SK-N-SH (cell line): ENCODE measurements around the gene ADCY5. TPM values are rescaled to one million over a fixed set of nuclear protein-coding genes. Genes with fewer than 3 reads are reported as not detected.

Source experiments
- CTCF ChIA-PET: fragments of 300-600, 350-600 bp; formaldehyde crosslinking; extraction: SDS; loops from one replicate; lab custom pipeline; 2021; lab: Yijun Ruan, JAX
- POLR2A ChIA-PET: fragments of 350-600 bp; sonication (Branson Sonifier 250); formaldehyde crosslinking; extraction: SDS; loops from one replicate; lab custom pipeline; 2020; ENCODE audit warnings: antibody characterized with exemption, inconsistent platforms; lab: Yijun Ruan, JAX
- DNase-seq: peaks from one replicate; pipeline ENCODE4 v3.0.0; 2012
- H2AFZ ChIP-seq: fragments of 200-600 bp; sonication (generic); 2 replicates; pipeline ENCODE4 v1.8.1; 2016; ENCODE audit warnings: antibody characterized with exemption, mild to moderate bottlenecking, low read depth
- H3F3A ChIP-seq: fragments of 200-600 bp; sonication (generic); replicated peaks from 2 replicates; pipeline ENCODE3; 2016; ENCODE audit warnings: antibody characterized with exemption, mild to moderate bottlenecking; ENCODE audit not compliant: insufficient read depth
- H3K27ac ChIP-seq, 2 experiments: fragments of 200-500 bp in 1 of 2; fragments of 200-600 bp in 1 of 2; sonication (Bioruptor generic) in 1 of 2; sonication (generic), shearing (Covaris generic) in 1 of 2; 2 replicates each; pipeline versions ENCODE4 v1.5.1 to v1.6.1; 2014 to 2016; ENCODE audit warnings: low read depth in 2 of 2, inconsistent platforms in 1 of 2, low read length in 1 of 2, mild to moderate bottlenecking in 1 of 2, mixed read lengths in 1 of 2
- H3K27me3 ChIP-seq: fragments of 200-600 bp; sonication (generic), shearing (Covaris generic); 2 replicates; pipeline ENCODE4 v1.6.1; 2016; ENCODE audit warnings: mixed run types; ENCODE audit not compliant: insufficient read depth
- H3K36me3 ChIP-seq, 2 experiments: fragments of 200-500 bp in 1 of 2; fragments of 200-600 bp in 1 of 2; sonication (Bioruptor generic) in 1 of 2; sonication (generic) in 1 of 2; replicated peaks in 1 of 2; 2 replicates each; pipeline versions ENCODE3 to v1.5.1; 2014 to 2016; ENCODE audit warnings: low read length in 1 of 2, mild to moderate bottlenecking in 1 of 2; ENCODE audit not compliant: insufficient read depth in 2 of 2, control insufficient read depth in 1 of 2
- H3K4me1 ChIP-seq, 2 experiments: fragments of 200-500 bp in 1 of 2; fragments of 200-600 bp in 1 of 2; sonication (Bioruptor generic) in 1 of 2; sonication (generic), shearing (Covaris generic) in 1 of 2; 2 replicates each; pipeline versions ENCODE4 v1.5.1 to v1.6.1; 2014 to 2016; ENCODE audit warnings: low read depth in 1 of 2, low read length in 1 of 2, mixed run types in 1 of 2; ENCODE audit not compliant: insufficient read depth in 2 of 2, control insufficient read depth in 1 of 2
- H3K4me2 ChIP-seq: fragments of 200-600 bp; sonication (generic), shearing (Covaris generic); 2 replicates; pipeline ENCODE4 v1.6.1; 2017; ENCODE audit warnings: mixed run types
- H3K4me3 ChIP-seq, 2 experiments: fragments of 200-500 bp in 1 of 2; fragments of 200-600 bp in 1 of 2; sonication (Bioruptor generic) in 1 of 2; sonication (generic), shearing (Covaris generic) in 1 of 2; 2 replicates each; pipeline versions ENCODE4 v1.5.1 to v1.8.1; 2014 to 2016; ENCODE audit warnings: low read depth in 2 of 2, inconsistent platforms in 1 of 2, low read length in 1 of 2, mild to moderate bottlenecking in 1 of 2, mixed read lengths in 1 of 2, moderate library complexity in 1 of 2
- H3K79me2 ChIP-seq: fragments of 200-600 bp; sonication (generic); 2 replicates; pipeline ENCODE4 v1.8.1; 2017; ENCODE audit warnings: mild to moderate bottlenecking; ENCODE audit not compliant: insufficient read depth
- H3K9ac ChIP-seq: fragments of 200-600 bp; sonication (generic); 2 replicates; pipeline ENCODE4 v1.6.1; 2017; ENCODE audit warnings: mixed run types
- H3K9me2 ChIP-seq: fragments of 200-600 bp; sonication (generic); 2 replicates; pipeline ENCODE4 v1.6.1; 2017; ENCODE audit warnings: mixed run types
- H3K9me3 ChIP-seq: fragments of 200-600 bp; sonication (generic); 2 replicates; pipeline ENCODE4 v1.6.1; 2017; ENCODE audit warnings: mixed run types, mild to moderate bottlenecking, moderate library complexity
- H4K20me1 ChIP-seq: fragments of 200-600 bp; sonication (generic); 2 replicates; pipeline ENCODE4 v1.6.1; 2017; ENCODE audit warnings: mild to moderate bottlenecking, mixed run types; ENCODE audit not compliant: insufficient read depth
- FOXJ3 ChIP-seq: sonication (generic); formaldehyde crosslinking; IDR thresholded peaks from 2 replicates; pipeline ENCODE4 v1.5.1; 2020; ENCODE audit warnings: mild to moderate bottlenecking, missing genetic modification reagents
- FOXM1 ChIP-seq: IDR thresholded peaks from 2 replicates; pipeline ENCODE4 v1.4.0; 2012; ENCODE audit warnings: low read depth, mild to moderate bottlenecking
- MAX ChIP-seq: IDR thresholded peaks from 2 replicates; pipeline ENCODE4 v1.4.0; 2012; ENCODE audit warnings: low read depth
- NFIC ChIP-seq: IDR thresholded peaks from 2 replicates; pipeline ENCODE4 v1.4.0; 2012; ENCODE audit warnings: borderline replicate concordance
- NRF1 ChIP-seq: IDR thresholded peaks from 2 replicates; pipeline ENCODE4 v1.6.1; 2012; ENCODE audit warnings: low read depth, mild to moderate bottlenecking, low read length
- POLR2AphosphoS5 ChIP-seq: IDR thresholded peaks from 2 replicates; pipeline ENCODE4 v1.6.1; 2012; ENCODE audit warnings: low read depth, low read length
- RAD21 ChIP-seq: IDR thresholded peaks from 2 replicates; pipeline ENCODE4 v1.6.1; 2012; ENCODE audit warnings: mild to moderate bottlenecking, low read length
- RCOR1 ChIP-seq: fragments of 150-350 bp; IDR thresholded peaks from 2 replicates; pipeline ENCODE4 v1.6.1; 2017; ENCODE audit warnings: antibody characterized with exemption, low read length
- SIN3A ChIP-seq: IDR thresholded peaks from 2 replicates; pipeline ENCODE4 v1.6.1; 2012; ENCODE audit warnings: low read depth, mild to moderate bottlenecking, low read length, moderate library complexity, borderline replicate concordance
- SMC3 ChIP-seq: IDR thresholded peaks from 2 replicates; pipeline ENCODE4 v1.6.1; 2012; ENCODE audit warnings: low read depth, low read length, improper control_type of control experiment
- TAF1 ChIP-seq: IDR thresholded peaks from 2 replicates; pipeline ENCODE4 v1.6.1; 2012; ENCODE audit warnings: low read depth, mild to moderate bottlenecking, low read length, moderate library complexity, borderline replicate concordance
- TCF12 ChIP-seq: IDR thresholded peaks from 2 replicates; pipeline ENCODE4 v1.4.0; 2012
- YY1 ChIP-seq: IDR thresholded peaks from 2 replicates; pipeline ENCODE4 v1.4.0; 2012; ENCODE audit warnings: low read depth, mild to moderate bottlenecking
- WGBS: methylation state at CpG from one replicate; pipeline ENCODE4 v1.1.6; 2017; ENCODE audit warnings: low lambda C conversion rate; 5-methylcytosine and 5-hydroxymethylcytosine counted together
- polyA plus RNA-seq, 3 experiments: library from polyadenylated mRNA; depleted of rRNA; stranded (reverse); fragments of >200 nt; gene quantifications; 2 replicates each; pipeline ENCODE4 v1.2.3, GENCODE V29; 2012
- TF ChIP-seq, protein P1 (sequence below): IDR thresholded peaks from 2 replicates; pipeline ENCODE4; 2012

Gene ADCY5
- polyA plus RNA-seq, 1 of the 3 experiments (the other 2 are of a cell fraction): 0.21 TPM

- H3K4me1 ChIP-seq: peaks cover 0 to 13% of the 10 kb centered on the region in 2 experiments; a peak in 1 of 4 replicates
- peaks cover 13% of the 10 kb centered on the region; the same call in 1 of the 2 replicates for H3K27me3 ChIP-seq
- H3K36me3 ChIP-seq: no peaks in the 10 kb centered on the region
- no peak for DNase-seq
- TF ChIP-seq POLR2AphosphoS5 (no peak), FOXJ3 (CRISPR knock-in tag) (no peak), NRF1 (no peak), TAF1 (no peak), SMC3 (no peak), RCOR1 (no peak)
- TF ChIP-seq, protein P1, sequence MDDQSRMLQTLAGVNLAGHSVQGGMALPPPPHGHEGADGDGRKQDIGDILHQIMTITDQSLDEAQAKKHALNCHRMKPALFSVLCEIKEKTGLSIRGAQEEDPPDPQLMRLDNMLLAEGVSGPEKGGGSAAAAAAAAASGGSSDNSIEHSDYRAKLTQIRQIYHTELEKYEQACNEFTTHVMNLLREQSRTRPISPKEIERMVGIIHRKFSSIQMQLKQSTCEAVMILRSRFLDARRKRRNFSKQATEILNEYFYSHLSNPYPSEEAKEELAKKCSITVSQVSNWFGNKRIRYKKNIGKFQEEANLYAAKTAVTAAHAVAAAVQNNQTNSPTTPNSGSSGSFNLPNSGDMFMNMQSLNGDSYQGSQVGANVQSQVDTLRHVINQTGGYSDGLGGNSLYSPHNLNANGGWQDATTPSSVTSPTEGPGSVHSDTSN: no peak
- 33% methylated on average over 5 of the region's 6 CpGs for WGBS
- H3K4me3 ChIP-seq: no peak overlapping the region
- H3K27ac ChIP-seq: no peak overlapping the region
- H3K9me3 ChIP-seq: no peaks in the 10 kb centered on the region
- no peaks in the 10 kb centered on the region for H4K20me1 ChIP-seq
- H3K4me2 ChIP-seq: no peak overlapping the region
- ChIA-PET CTCF (interaction anchor here (2.3 kb wide), 1 partner anchor 117 kb away, joined by 7 read pairs; no protein-coding TSS in a partner anchor), POLR2A (no interaction called here)
- H3F3A ChIP-seq: no peaks in the 10 kb centered on the region
- H3K9ac ChIP-seq: no peak overlapping the region
- no peak overlapping the region for H2AFZ ChIP-seq
- H3K79me2 ChIP-seq: no peaks in the 10 kb centered on the region
- H3K9me2 ChIP-seq: no peaks in the 10 kb centered on the region
These were observed 76.8 kb downstream of the ADCY5 start for GRCh38 chr3:123371859-123372685.

- WGBS: 66% methylated on average over 4 of the region's 10 CpGs
- Histone ChIP-seq H3K27ac (no peak overlapping the region), H3K4me2 (no peak overlapping the region), H2AFZ (no peak overlapping the region), H3K79me2 (no peaks in the 10 kb centered on the region), H3K27me3 (peaks cover 14% of the 10 kb centered on the region; the same call in 1 of the 2 replicates), H4K20me1 (no peaks in the 10 kb centered on the region), H3K9me2 (no peaks in the 10 kb centered on the region), H3K9ac (no peak overlapping the region), H3K4me1 (peaks cover 0 to 13% of the 10 kb centered on the region in 2 experiments; a peak in 1 of 4 replicates), H3K9me3 (no peaks in the 10 kb centered on the region), H3K4me3 (no peak overlapping the region), H3F3A (no peaks in the 10 kb centered on the region), H3K36me3 (no peaks in the 10 kb centered on the region)
- CTCF ChIA-PET: interaction anchor here (2.3 kb wide), 1 partner anchor 118 kb away, joined by 7 read pairs; no protein-coding TSS in a partner anchor
- TF ChIP-seq NFIC (no peak), YY1 (no peak), FOXM1 (no peak), MAX (no peak), TCF12 (no peak), RAD21 (no peak), SMC3 (no peak), SIN3A (no peak)
- POLR2A ChIA-PET: no interaction called here
- no peak for DNase-seq
These were observed 77.5 kb downstream of the ADCY5 start for GRCh38 chr3:123371426-123371825.
